ENCODE results near the gene LDB1. TPM values are rescaled to one million over a fixed set of nuclear protein-coding genes. Genes with fewer than 3 reads are reported as not detected.

Gene LDB1
- total RNA-seq, 2 experiments from 2014 or later, result 50.8 to 60.9 TPM

DNA sequence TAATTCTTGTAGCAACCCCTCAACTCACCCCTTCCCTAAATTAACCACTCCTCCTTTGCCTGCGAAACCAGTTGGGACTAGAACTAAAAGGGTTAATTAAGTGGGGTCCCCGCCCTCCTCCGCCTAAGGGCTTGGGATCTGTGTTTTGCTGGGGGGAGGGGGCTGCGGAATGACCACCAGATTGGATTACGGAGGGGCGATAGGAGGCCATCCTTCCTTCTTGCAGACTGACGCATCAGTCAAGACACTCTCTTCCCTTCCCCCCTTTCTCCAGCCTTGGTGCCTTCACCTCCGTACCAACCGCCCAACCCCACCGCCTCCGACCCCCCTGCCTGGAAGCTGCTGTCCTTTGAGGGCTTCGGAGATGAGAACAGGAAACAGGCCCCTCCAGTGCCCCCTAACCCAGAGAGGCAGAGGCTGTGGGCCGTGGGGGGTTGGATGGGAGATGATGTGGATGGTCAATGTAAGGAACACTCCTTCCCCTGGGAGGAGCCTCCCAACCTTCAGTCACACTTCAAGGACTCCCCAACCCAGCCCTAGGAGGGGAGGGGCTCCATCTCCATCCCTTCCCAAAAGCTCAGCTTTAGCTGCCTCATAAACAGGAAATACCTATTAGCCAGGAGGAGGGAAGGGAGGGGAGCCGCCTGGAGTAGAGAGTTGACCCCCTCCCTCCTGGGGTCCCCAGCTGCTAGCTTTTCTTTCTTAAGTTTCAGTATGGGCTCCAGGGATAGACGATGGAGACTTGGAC lies 997 bp upstream of the LDB1 start:
- Histone ChIP-seq H3K4me3 (ENCODE audit: low read depth, low read length, poor library complexity, severe bottlenecking) (peak overlapping the region; percentile 87), H4K20me1 (ENCODE audit: insufficient read depth, low read length) (no peaks in the 10 kb centered on the region), H3K27ac (ENCODE audit: low read depth, low read length, poor library complexity, severe bottlenecking) (peak overlapping the region; percentile 80), H3K4me1 (ENCODE audit: insufficient read depth, low read length, poor library complexity, severe bottlenecking) (peaks cover 41% of the 10 kb centered on the region), H3K9me3 (ENCODE audit: low read length) (no peaks in the 10 kb centered on the region), H3K79me2 (ENCODE audit: insufficient read depth, low read depth, low read length) (peaks cover 37% of the 10 kb centered on the region), H2AFZ (ENCODE audit: low read length) (peak overlapping the region; percentile 63), H3K36me3 (ENCODE audit: insufficient read depth, low read length) (no peaks in the 10 kb centered on the region), H3K4me2 (ENCODE audit: low read length) (peak overlapping the region; percentile 79), H3K9me2 (ENCODE audit: insufficient read depth, low read length) (no peaks in the 10 kb centered on the region)
- DNase-seq (ENCODE audit: low spot score), result no peak
- intact Hi-C loops (cut with micrococcal nuclease; ENCODE audit: unreplicated experiment), result loop anchor here (1.0 kb wide), 1 partner anchor 11 kb away; no protein-coding TSS in a partner anchor
- TF ChIP-seq, protein P1, sequence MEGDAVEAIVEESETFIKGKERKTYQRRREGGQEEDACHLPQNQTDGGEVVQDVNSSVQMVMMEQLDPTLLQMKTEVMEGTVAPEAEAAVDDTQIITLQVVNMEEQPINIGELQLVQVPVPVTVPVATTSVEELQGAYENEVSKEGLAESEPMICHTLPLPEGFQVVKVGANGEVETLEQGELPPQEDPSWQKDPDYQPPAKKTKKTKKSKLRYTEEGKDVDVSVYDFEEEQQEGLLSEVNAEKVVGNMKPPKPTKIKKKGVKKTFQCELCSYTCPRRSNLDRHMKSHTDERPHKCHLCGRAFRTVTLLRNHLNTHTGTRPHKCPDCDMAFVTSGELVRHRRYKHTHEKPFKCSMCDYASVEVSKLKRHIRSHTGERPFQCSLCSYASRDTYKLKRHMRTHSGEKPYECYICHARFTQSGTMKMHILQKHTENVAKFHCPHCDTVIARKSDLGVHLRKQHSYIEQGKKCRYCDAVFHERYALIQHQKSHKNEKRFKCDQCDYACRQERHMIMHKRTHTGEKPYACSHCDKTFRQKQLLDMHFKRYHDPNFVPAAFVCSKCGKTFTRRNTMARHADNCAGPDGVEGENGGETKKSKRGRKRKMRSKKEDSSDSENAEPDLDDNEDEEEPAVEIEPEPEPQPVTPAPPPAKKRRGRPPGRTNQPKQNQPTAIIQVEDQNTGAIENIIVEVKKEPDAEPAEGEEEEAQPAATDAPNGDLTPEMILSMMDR (conservative IDR thresholded peaks at IDR 0.05; ENCODE audit: low read length), result no peak
- no peak for TF ChIP-seq EZH2phosphoT487 (IDR thresholded peaks at IDR 0.05; ENCODE audit: borderline replicate concordance, low read depth, low read length)
- no TSS peak for BruUV-seq (replicated peaks)
- POLR2A ChIA-PET, result interaction anchor here (1.1 to 1.7 kb wide), 2 partner anchors 10 to 14 kb away, joined by 3 to 11 read pairs; no protein-coding TSS in a partner anchor
- CTCF ChIA-PET (ENCODE audit: unreplicated experiment), result no interaction called here

DNA sequence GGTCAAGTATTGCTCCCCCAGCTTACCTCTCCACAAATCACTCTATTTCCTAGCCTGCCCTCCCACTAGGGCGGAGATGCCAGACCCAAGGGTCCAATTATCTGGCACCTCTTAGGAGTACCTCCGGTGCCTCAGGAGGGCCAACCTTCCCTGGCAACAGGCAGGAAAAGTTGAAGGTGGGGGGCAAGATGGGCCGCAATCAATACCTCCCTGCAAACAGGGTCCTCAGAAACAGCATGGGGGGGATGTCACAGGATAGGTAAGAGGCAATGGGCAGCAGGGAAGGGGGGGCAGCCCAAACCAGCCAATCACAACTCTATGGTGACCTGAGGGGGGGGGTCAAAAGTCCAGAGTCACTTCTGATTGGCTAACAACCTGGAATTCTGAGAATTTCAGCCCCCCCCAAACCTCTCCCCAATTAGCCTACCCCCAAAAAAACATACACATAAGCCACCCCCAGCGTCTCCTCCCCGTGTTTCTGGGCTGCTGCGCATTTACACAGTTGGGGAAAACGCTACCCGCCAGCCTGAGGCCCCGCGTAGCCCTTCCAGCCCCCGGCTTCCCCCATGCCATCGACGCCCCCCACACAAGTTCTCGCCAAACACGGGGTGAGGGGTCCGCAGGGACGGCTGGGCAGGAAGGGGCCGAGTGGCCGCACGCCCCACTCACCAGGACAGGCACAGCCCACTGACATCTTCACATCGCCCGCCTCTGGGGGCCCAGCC lies 589 bp downstream of the LDB1 start:
- H3K4me1 ChIP-seq (ENCODE audit: insufficient read depth, low read length, poor library complexity, severe bottlenecking), result peaks cover 54% of the 10 kb centered on the region
- H3K79me2 ChIP-seq (ENCODE audit: insufficient read depth, low read depth, low read length), result peaks cover 50% of the 10 kb centered on the region
- peak overlapping the region; percentile 87 for H3K4me3 ChIP-seq (ENCODE audit: low read depth, low read length, poor library complexity, severe bottlenecking)
- no peaks in the 10 kb centered on the region for H3K9me3 ChIP-seq (ENCODE audit: low read length)
- peak overlapping the region; percentile 79 for H3K4me2 ChIP-seq (ENCODE audit: low read length)
- intact Hi-C loops (cut with micrococcal nuclease; ENCODE audit: unreplicated experiment), result loop anchor here (1.0 to 10.0 kb wide), 2 partner anchors 13 to 595 kb away; partner anchors contain the start of genes ARL3 and SFXN2
- H3K27ac ChIP-seq (ENCODE audit: low read depth, low read length, poor library complexity, severe bottlenecking), result peak overlapping the region; percentile 80
- no TSS peak for BruUV-seq (replicated peaks)
- TF ChIP-seq, protein P1 (conservative IDR thresholded peaks at IDR 0.05; ENCODE audit: low read length), result no peak
- no peak for TF ChIP-seq EZH2phosphoT487 (IDR thresholded peaks at IDR 0.05; ENCODE audit: borderline replicate concordance, low read depth, low read length)
- no peaks in the 10 kb centered on the region for H3K36me3 ChIP-seq (ENCODE audit: insufficient read depth, low read length)
- ChIA-PET CTCF (ENCODE audit: unreplicated experiment) (interaction anchor here (0.6 kb wide), 3 partner anchors 11 to 512 kb away, joined by 4 to 6 read pairs (median 4); no protein-coding TSS in a partner anchor), POLR2A (interaction anchor here (0.5 to 1.3 kb wide), 7 partner anchors 10 to 1855 kb away, joined by 3 to 5 read pairs (median 3); partner anchors contain the start of gene NOLC1)
- H4K20me1 ChIP-seq (ENCODE audit: insufficient read depth, low read length), result no peaks in the 10 kb centered on the region
- peak; percentile 69 for DNase-seq (ENCODE audit: low spot score)
- no peak overlapping the region for H2AFZ ChIP-seq (ENCODE audit: low read length)
- H3K9me2 ChIP-seq (ENCODE audit: insufficient read depth, low read length), result no peaks in the 10 kb centered on the region

Data from OCI-LY7 (cell line).